HG02588 (cell line): ENCODE measurements around the gene CD8A.
"Not testable (repeated sequence)": the region's sequence is repeated elsewhere in the genome, so short reads cannot be mapped to it uniquely, and the experiment has no call there.

Source experiments
- ATAC-seq: cut with Tn5 transposase; IDR thresholded peaks from one replicate; pipeline ENCODE4 v1.9.1; 2021; ENCODE audit warnings: mild to moderate bottlenecking, moderate library complexity; ENCODE audit not compliant: unreplicated experiment

Gene CD8A

GRCh38 chr2:86741889-86742498 is 48.7 kb downstream of the CD8A start:
- not testable (repeated sequence) for ATAC-seq

- not testable (repeated sequence) for ATAC-seq
These were observed 50.8 kb downstream of the CD8A start for GRCh38 chr2:86739889-86740288.

DNA sequence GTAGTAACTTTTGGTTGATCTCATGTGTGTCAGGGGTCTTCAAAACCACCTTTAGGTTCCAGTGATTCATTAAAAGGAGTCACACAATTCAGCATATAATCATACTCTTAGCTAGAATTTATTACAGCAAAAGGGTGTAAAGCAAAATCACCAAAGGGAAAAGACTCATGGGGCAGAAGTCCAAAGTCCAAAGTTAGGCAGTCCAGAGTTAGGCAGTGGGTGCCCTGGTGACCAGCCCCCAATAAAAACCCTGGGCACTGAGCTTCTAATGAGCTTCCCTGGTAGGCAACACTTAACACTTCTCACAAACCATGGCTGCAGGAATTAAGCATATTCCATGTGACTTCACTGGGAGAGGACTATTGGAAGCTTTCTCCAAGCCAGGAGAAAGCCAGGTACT is 51.2 kb downstream of the CD8A start:
- ATAC-seq: not testable (repeated sequence)

DNA sequence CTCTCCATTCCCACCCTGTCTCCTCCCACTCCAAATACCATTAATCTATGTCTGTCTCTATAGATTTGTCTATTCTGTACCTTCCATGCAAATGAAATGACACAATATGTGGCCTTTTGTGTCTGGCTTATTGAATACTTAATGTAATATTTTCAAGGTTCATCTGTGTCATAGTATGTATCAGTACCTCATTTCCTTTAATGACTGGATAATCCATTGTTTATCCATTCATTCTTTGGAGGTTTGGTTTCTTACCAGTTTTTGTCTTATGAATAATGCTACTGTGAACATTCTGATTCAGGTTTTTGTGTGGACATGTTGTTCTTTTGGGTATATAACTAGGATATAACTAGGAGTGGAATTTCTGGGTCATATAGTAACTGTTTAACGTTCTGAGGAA is 55.8 kb downstream of the CD8A start:
- ATAC-seq: not testable (repeated sequence)
